ENCODE results near the gene TFG.
A peak's percentile ranks its signal among the peaks of the same experiment; 100 is the strongest.

The TFG gene

DNA sequence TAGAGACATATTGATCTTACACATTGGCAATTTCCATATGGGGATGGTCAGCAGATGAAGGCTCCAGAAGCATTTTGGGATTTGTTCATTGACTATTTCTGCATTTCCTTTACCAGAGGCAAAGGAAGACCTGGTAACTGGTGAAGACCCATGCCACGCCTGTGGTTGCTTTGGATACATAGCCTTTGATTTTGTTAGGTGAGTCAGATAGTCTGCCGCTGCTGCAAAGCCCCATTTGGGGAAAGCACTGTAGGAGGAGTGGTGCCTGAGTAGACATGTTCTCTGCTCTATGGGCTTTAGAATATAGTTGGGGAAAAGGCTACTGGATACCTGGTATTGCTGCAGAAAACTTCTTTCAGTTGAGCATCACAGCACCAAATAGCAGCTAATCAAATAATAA is 56.8 kb downstream of the TFG start:
- TF ChIP-seq, protein P1, sequence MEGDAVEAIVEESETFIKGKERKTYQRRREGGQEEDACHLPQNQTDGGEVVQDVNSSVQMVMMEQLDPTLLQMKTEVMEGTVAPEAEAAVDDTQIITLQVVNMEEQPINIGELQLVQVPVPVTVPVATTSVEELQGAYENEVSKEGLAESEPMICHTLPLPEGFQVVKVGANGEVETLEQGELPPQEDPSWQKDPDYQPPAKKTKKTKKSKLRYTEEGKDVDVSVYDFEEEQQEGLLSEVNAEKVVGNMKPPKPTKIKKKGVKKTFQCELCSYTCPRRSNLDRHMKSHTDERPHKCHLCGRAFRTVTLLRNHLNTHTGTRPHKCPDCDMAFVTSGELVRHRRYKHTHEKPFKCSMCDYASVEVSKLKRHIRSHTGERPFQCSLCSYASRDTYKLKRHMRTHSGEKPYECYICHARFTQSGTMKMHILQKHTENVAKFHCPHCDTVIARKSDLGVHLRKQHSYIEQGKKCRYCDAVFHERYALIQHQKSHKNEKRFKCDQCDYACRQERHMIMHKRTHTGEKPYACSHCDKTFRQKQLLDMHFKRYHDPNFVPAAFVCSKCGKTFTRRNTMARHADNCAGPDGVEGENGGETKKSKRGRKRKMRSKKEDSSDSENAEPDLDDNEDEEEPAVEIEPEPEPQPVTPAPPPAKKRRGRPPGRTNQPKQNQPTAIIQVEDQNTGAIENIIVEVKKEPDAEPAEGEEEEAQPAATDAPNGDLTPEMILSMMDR (IDR thresholded peaks at IDR 0.05; ENCODE audit: borderline replicate concordance, insufficient read depth, low read depth, low read length) = no peak
- no peak overlapping the region for H3K4me3 ChIP-seq (ENCODE audit: low read depth, low read length)

DNA sequence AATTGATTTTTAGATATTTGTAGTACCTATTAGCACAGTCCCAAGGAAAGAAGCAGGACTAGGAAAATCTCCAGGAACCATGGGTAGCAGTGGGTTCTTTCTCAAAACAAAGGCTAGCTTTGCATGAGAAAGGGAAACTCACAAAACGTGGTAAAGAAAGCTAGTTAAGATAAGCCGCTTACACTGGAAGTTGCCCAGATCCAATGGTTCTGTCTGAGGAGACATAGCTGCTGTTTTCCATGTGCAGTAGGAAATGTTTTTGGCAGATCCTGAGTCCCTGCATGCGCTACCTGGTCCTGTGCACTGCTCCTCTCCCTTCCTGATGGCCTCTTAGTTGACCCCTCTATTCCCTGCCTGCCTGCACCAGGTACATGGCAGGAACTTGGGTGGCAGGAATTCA is 60.4 kb downstream of the TFG start:
- H3K4me3 ChIP-seq (ENCODE audit: low read depth, low read length) = no peak overlapping the region
- TF ChIP-seq, protein P1 (IDR thresholded peaks at IDR 0.05; ENCODE audit: borderline replicate concordance, insufficient read depth, low read depth, low read length) = no peak

DNA sequence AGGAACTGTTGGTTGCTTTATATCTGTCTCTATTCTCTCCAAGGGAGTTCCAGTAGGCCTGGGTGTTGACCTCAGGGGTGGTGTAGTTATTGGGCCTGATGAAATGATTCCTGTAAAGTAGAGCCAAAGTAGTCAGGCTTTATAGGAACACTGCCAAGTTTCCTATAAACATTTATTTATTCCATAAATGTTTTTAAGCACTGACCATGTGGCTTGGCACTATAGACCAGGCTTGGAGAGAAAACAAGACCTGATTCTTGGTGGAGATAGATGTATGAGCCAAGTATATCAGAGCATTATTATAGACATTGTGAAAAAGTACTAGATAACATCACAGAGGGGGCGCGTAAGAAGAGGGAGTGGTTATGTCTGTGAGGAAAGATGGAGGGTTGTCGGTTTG is 65.9 kb downstream of the TFG start:
- TF ChIP-seq, protein P1 (IDR thresholded peaks at IDR 0.05; ENCODE audit: borderline replicate concordance, insufficient read depth, low read depth, low read length) = no peak
- no peak overlapping the region for H3K4me3 ChIP-seq (ENCODE audit: low read depth, low read length)

DNA sequence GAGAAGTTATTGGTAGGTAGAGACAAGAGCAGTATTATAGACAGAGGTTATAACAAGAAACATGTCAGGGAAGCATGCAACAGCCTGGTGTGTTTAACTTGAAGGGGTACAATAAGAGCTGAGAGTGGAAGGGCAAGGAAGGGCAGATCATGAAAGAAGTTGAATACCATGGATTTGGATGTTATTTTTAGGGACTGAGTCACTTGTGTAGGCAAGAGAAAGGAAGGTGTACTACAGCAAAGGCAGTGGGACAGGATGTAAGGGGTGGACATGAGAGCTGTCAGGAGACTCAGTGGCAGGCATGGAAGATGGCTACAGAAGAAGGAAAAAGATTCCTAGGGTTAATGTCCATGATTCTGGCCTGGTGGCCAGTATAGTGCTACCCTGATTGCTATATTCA is 66.4 kb downstream of the TFG start:
- TF ChIP-seq, protein P1 (IDR thresholded peaks at IDR 0.05; ENCODE audit: borderline replicate concordance, insufficient read depth, low read depth, low read length) = no peak
- no peak overlapping the region for H3K4me3 ChIP-seq (ENCODE audit: low read depth, low read length)

DNA sequence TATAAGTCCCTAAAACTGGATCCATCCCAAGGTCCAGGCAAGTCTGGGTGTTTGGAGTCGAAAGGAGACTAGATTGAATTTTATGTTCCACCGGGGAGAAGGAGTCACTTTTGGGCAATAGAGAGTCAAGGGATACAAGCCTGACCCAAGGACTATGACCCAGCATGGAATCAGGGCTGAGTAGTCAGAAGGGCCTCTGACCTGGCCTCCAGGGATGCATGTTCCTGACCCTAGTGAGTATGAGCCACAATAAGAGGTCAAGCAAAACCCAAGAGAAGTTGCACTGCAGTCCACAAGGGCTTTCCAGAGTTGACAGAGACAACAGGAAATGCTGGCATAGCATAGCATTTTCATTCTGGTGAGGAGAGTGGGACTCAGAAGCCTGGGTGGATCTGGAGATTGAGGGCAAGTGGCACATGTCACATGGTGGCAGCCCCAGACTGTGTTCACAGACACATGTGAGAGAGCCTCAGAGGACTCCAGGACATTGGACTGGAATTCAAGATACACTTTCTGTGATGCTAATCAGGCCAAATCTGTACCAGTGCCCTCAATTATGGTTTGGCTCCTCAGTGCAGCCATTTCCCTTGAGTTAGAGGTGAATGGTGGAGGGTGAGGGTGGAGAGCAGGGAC is 66.9 kb downstream of the TFG start:
- H3K4me3 ChIP-seq (ENCODE audit: low read depth, low read length) = no peak overlapping the region
- TF ChIP-seq, protein P1 (IDR thresholded peaks at IDR 0.05; ENCODE audit: borderline replicate concordance, insufficient read depth, low read depth, low read length) = no peak

DNA sequence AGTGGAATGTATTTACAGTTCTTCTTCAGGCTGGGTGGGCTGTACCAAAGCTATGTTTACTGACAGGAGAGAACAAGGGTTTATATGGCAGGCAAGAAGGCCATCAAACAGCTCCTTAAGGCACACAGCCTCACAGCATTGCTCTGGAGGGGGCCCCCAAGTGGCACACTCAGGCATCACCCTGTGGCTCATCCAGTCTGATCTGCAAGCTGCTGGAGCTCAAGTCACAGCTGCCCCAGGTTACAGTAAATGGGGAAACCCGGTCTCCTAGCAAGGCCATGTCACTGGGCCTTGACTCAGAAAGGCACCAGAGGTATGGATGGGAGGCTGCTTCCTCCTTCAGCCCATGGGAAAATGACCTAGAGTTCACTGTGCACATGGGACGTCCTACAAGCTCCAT is 67.5 kb downstream of the TFG start:
- TF ChIP-seq, protein P1 (IDR thresholded peaks at IDR 0.05; ENCODE audit: borderline replicate concordance, insufficient read depth, low read depth, low read length) = 0 out of 2 replicates have a peak, but pooled peaks have one; percentile 24
- no peak overlapping the region for H3K4me3 ChIP-seq (ENCODE audit: low read depth, low read length)

DNA sequence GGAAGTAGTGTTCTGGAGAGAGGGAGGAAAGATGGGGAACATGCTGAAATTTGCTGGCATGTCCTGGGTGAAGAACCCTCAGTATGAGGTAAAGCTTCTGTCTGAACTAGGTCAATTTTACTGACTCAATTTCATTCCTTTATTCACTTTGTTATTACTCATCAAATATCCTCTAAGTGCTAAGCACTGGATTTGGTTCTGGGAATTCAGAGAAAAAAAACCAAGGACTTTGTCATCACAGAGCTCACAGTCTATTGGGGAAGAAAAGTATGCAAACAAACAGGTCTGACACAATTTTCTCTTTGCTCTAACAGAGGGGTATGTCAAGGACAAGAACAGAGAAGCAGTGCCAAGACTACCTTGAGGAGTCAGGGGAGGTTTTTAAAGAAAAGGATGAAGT is 68.0 kb downstream of the TFG start:
- no peak overlapping the region for H3K4me3 ChIP-seq (ENCODE audit: low read depth, low read length)
- TF ChIP-seq, protein P1 (IDR thresholded peaks at IDR 0.05; ENCODE audit: borderline replicate concordance, insufficient read depth, low read depth, low read length) = no peak
